ENCODE measurements around the gene NECTIN3. TPM values are rescaled to one million over a fixed set of nuclear protein-coding genes. Genes with fewer than 3 reads are reported as not detected.
A peak's percentile ranks its signal among the peaks of the same experiment; 100 is the strongest.

NECTIN3 gene, protein sequence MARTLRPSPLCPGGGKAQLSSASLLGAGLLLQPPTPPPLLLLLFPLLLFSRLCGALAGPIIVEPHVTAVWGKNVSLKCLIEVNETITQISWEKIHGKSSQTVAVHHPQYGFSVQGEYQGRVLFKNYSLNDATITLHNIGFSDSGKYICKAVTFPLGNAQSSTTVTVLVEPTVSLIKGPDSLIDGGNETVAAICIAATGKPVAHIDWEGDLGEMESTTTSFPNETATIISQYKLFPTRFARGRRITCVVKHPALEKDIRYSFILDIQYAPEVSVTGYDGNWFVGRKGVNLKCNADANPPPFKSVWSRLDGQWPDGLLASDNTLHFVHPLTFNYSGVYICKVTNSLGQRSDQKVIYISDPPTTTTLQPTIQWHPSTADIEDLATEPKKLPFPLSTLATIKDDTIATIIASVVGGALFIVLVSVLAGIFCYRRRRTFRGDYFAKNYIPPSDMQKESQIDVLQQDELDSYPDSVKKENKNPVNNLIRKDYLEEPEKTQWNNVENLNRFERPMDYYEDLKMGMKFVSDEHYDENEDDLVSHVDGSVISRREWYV
- 18.2 and 22.8 TPM in 2 replicates for total RNA-seq
- polyA plus RNA-seq, result 16.1 and 22.8 TPM in 2 replicates

DNA sequence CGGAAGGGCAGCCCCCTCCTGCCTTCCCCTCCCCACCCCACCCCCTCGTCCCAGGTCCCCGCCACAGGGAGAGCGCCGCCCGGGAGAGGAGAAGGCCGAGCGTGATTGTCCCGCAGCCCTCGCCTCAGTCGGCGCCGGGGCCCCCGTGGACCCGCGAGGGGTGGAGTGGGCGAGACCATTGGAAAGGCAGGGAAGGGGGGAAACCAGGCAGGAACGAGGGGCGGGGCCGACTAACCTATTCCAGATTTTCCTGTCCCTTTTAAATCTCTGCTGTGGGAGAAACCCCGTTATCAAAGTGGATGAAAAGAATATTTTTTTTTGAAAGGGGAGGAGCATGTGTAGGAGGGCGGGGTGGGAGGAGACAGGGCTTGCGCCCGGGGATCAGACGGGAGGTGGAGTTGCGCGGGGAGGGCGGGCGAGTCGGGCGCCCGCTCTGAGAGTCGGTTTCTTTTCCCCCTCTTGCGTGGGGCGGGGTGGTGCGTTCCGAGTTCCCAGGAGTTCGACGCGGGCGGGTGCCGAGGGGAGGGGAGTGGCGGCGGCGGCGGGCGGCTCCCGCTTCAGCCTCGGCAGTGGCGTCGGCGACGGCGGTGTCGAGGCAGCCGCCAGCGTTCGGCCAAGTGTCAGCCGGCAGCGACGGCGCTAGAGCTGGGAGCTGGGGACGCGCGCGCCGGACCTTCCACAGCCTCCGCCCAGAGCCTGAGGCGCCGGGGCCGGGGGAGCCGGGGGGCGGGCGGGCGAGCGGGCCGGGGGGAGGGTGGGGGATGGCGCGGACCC, at the start of gene NECTIN3:
Gene NECTIN3 (plus strand): TSS at position 560 of the 774 bp plus-strand sequence. CDS start 202 bp downstream, at position 762.
- H3K27ac ChIP-seq, result peak within 1 kb of the TSS; percentile 91
- no peaks in the 10 kb centered on the region for H3K9me3 ChIP-seq (ENCODE audit: low read depth)
- no peaks in the 10 kb centered on the region for H3K36me3 ChIP-seq
- peaks cover 28% of the 10 kb centered on the region for H3K4me1 ChIP-seq (ENCODE audit: low read depth)
- TF ChIP-seq, protein P1, sequence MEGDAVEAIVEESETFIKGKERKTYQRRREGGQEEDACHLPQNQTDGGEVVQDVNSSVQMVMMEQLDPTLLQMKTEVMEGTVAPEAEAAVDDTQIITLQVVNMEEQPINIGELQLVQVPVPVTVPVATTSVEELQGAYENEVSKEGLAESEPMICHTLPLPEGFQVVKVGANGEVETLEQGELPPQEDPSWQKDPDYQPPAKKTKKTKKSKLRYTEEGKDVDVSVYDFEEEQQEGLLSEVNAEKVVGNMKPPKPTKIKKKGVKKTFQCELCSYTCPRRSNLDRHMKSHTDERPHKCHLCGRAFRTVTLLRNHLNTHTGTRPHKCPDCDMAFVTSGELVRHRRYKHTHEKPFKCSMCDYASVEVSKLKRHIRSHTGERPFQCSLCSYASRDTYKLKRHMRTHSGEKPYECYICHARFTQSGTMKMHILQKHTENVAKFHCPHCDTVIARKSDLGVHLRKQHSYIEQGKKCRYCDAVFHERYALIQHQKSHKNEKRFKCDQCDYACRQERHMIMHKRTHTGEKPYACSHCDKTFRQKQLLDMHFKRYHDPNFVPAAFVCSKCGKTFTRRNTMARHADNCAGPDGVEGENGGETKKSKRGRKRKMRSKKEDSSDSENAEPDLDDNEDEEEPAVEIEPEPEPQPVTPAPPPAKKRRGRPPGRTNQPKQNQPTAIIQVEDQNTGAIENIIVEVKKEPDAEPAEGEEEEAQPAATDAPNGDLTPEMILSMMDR (IDR thresholded peaks at IDR 0.05; ENCODE audit: low read depth, low read length), result no peak
- H3K27me3 ChIP-seq, result no peaks in the 10 kb centered on the region
- H3K4me3 ChIP-seq, result peak within 1 kb of the TSS; percentile 69
- peak; percentile 96 to 99 for DNase-seq (ENCODE audit: low read depth in 1 of 2, low spot score in 1 of 2)

DNA sequence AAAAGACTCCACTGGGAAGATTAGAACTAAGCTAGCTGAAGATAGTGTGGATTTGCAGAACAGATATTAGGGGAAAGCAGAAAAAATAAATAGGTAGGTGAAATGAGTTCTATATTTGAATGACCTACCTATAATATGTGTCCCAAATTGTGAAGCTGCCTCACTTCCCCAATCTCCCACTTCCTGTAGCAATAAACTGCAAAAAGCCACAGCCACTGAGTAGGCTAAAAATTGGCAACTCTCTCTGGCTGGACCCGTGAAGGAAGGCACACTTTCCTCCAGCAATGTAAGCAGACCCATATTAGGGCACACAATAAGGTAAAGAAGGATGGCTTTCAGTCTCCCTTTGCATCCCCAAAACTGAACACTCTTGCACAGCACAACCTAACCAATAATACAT, 43.7 kb upstream of the NECTIN3 start:
- Histone ChIP-seq H3K4me1 (ENCODE audit: low read depth) (no peaks in the 10 kb centered on the region), H3K36me3 (no peaks in the 10 kb centered on the region), H3K4me3 (no peak overlapping the region), H3K27me3 (no peaks in the 10 kb centered on the region), H3K27ac (no peak overlapping the region), H3K9me3 (ENCODE audit: low read depth) (no peaks in the 10 kb centered on the region)
- no peak for DNase-seq (ENCODE audit: low read depth in 1 of 2, low spot score in 1 of 2)
- TF ChIP-seq, protein P1 (IDR thresholded peaks at IDR 0.05; ENCODE audit: low read depth, low read length), result no peak

DNA sequence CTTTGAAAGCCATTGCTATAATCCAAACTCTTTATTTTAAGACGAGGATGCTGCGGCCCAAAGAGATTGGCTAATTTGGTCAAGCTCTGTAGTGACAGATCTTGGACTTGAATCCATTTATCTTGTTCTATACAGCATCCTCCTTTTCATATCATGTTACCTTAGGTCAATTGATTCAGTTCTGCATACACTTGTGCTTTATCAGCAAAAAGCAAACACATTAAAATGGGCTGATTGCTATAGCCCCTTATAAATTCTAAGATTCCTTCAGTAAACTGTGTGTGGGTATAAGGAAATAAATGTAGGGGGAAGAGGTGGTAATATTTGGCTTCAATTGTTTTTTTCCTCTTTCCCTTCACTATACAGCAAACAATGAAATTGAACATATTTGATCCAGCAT, 40.1 kb upstream of the NECTIN3 start:
- DNase-seq (ENCODE audit: low read depth in 1 of 2, low spot score in 1 of 2), result no peak
- H3K4me1 ChIP-seq (ENCODE audit: low read depth), result no peaks in the 10 kb centered on the region
- no peaks in the 10 kb centered on the region for H3K9me3 ChIP-seq (ENCODE audit: low read depth)
- TF ChIP-seq, protein P1 (IDR thresholded peaks at IDR 0.05; ENCODE audit: low read depth, low read length), result no peak
- H3K4me3 ChIP-seq, result no peak overlapping the region
- H3K36me3 ChIP-seq, result no peaks in the 10 kb centered on the region
- no peaks in the 10 kb centered on the region for H3K27me3 ChIP-seq
- H3K27ac ChIP-seq, result no peak overlapping the region

DNA sequence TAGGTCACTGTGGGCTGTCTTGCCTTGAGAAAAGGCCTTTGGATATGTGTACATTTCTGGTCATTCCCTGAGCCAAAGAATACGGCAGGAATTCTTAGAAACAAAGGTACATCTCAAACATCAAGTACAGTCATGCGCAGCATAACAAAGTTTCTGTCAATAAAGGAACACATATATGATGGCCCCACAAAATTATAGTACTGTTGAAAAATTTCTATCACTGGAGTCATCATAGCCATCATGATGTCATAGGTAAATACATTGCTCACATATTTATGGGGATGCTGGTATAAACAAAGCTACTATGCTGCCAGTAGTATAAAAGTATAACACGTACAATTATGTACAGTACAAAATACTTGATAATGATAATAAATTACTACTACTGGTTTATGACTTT, 38.9 kb upstream of the NECTIN3 start:
- Histone ChIP-seq H3K9me3 (ENCODE audit: low read depth) (no peaks in the 10 kb centered on the region), H3K4me3 (no peak overlapping the region), H3K36me3 (no peaks in the 10 kb centered on the region), H3K4me1 (ENCODE audit: low read depth) (no peaks in the 10 kb centered on the region), H3K27me3 (no peaks in the 10 kb centered on the region), H3K27ac (no peak overlapping the region)
- TF ChIP-seq, protein P1 (IDR thresholded peaks at IDR 0.05; ENCODE audit: low read depth, low read length), result no peak
- DNase-seq (ENCODE audit: low read depth in 1 of 2, low spot score in 1 of 2), result no peak

DNA sequence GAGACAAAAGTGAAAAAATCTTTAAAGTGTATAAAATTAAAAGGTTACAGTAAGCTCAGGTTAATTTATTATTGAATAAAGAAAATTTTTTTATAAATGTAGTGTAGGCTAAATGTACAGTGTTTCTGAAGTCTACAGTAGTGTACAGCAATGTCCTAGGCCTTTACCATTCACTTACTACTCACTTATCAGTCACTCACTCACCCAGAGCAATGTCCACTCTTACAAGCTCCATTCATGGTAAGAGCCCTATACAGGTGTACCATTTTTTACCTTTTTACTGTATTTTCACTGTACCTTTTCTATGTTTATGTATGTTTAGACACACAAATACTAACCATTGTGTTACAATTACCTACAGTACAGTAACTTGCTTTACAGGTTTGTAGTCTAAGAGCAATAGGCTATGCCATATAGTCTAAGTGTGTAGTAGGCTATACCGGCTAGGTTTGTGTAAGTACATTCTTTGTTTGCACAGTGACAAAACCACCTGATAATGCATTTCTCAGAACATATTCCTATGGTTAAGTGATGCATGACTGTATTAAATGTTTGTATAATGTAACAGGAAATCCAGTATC, 38.1 kb upstream of the NECTIN3 start:
- H3K9me3 ChIP-seq (ENCODE audit: low read depth), result no peaks in the 10 kb centered on the region
- TF ChIP-seq, protein P1 (IDR thresholded peaks at IDR 0.05; ENCODE audit: low read depth, low read length), result no peak
- DNase-seq (ENCODE audit: low read depth in 1 of 2, low spot score in 1 of 2), result no peak
- no peaks in the 10 kb centered on the region for H3K4me1 ChIP-seq (ENCODE audit: low read depth)
- H3K27me3 ChIP-seq, result no peaks in the 10 kb centered on the region
- H3K27ac ChIP-seq, result no peak overlapping the region
- no peak overlapping the region for H3K4me3 ChIP-seq
- no peaks in the 10 kb centered on the region for H3K36me3 ChIP-seq

Data from cardiac muscle cell (in vitro differentiated cells and primary cell).